ENCODE measurements around the gene NUP62CL. TPM values are rescaled to one million over a fixed set of nuclear protein-coding genes. Genes with fewer than 3 reads are reported as not detected.

Gene NUP62CL
- total RNA-seq, 1 donor, result not detected

DNA sequence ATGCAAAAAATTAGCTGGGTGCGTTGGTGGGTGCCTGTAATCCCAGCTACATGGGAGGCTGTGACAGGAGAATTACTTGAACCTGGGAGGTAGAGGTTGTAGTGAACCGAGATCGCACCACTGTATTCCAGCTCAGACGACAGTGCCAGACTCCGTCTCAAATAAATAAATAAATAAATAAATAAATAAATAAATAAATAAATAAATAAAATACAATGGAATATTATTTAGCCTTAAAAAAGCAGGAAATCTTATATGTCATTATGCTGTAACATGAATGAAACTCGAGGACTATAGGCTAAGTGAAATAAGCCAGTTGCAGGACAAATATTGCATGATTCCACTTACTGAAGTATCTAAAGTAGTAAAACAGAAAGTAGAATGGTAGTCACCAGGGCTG, 130.1 kb downstream of the NUP62CL start:
- Histone ChIP-seq H3K4me1 (ENCODE audit: insufficient read depth, low read length) (no peaks in the 10 kb centered on the region), H3K36me3 (ENCODE audit: insufficient read depth, low read length) (no peaks in the 10 kb centered on the region), H2AFZ (ENCODE audit: low read length) (no peak overlapping the region), H3K27me3 (ENCODE audit: insufficient read depth, low read length) (no peaks in the 10 kb centered on the region), H4K20me1 (ENCODE audit: insufficient read depth, low read length) (no peaks in the 10 kb centered on the region), H3K4me3 (ENCODE audit: insufficient read depth, low read length) (no peak overlapping the region), H3K27ac (ENCODE audit: low read depth, low read length) (no peak overlapping the region), H3K9me3 (ENCODE audit: low read depth, low read length) (peaks cover 4% of the 10 kb centered on the region), H3K79me2 (ENCODE audit: insufficient read depth, low read length) (no peaks in the 10 kb centered on the region), H3K4me2 (ENCODE audit: insufficient read depth, low read length) (no peak overlapping the region)
- no peak for DNase-seq (ENCODE audit: insufficient read length, low spot score, missing footprints)
- TF ChIP-seq, protein P1, sequence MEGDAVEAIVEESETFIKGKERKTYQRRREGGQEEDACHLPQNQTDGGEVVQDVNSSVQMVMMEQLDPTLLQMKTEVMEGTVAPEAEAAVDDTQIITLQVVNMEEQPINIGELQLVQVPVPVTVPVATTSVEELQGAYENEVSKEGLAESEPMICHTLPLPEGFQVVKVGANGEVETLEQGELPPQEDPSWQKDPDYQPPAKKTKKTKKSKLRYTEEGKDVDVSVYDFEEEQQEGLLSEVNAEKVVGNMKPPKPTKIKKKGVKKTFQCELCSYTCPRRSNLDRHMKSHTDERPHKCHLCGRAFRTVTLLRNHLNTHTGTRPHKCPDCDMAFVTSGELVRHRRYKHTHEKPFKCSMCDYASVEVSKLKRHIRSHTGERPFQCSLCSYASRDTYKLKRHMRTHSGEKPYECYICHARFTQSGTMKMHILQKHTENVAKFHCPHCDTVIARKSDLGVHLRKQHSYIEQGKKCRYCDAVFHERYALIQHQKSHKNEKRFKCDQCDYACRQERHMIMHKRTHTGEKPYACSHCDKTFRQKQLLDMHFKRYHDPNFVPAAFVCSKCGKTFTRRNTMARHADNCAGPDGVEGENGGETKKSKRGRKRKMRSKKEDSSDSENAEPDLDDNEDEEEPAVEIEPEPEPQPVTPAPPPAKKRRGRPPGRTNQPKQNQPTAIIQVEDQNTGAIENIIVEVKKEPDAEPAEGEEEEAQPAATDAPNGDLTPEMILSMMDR (IDR thresholded peaks at IDR 0.05; ENCODE audit: extremely low read depth, low read depth, low read length), result no peak

Small RNA genes within 50 kb of the gene (small RNA-seq; reads per million reads assigned to genes)
- not detected for gene RF00019

Other genes with a start within 250 kb of the NUP62CL start
- gene MORC4, start 206.2 kb downstream of the NUP62CL start, total RNA-seq, result 39.8 and 47.1 TPM in 2 replicates
- gene RBM41, start 87.6 kb downstream of the NUP62CL start, total RNA-seq, result 13.8 and 15.3 TPM in 2 replicates
- not detected in 2 replicates for gene DNAAF6, start 178 bp upstream of the NUP62CL start, total RNA-seq
- under 0.01 TPM in 2 replicates for gene FRMPD3, start 243.2 kb upstream of the NUP62CL start, total RNA-seq